PC-3 (cell line): ENCODE data around the gene GSTO1.

Source experiments
- CTCF ChIP-seq: fragments of 300-600 bp; sonication (generic); conservative IDR thresholded peaks from 2 replicates; pipeline ENCODE4 v1.5.1; 2017; ENCODE audit warnings: antibody characterized with exemption, low read depth, mild to moderate bottlenecking, low read length
- EZH2 ChIP-seq: fragments of 300-600 bp; sonication (generic); IDR thresholded peaks from one replicate; pipeline ENCODE4 v1.6.1; 2017; ENCODE audit warnings: antibody characterized with exemption, mild to moderate bottlenecking, low read length; ENCODE audit not compliant: unreplicated experiment
- EZH2phosphoT487 ChIP-seq: fragments of 300-600 bp; sonication (generic); IDR thresholded peaks from 2 replicates; pipeline ENCODE4 v1.6.1; 2018; ENCODE audit warnings: mild to moderate bottlenecking, antibody characterized with exemption, low read length, borderline replicate concordance

- TF ChIP-seq CTCF (no peak), EZH2phosphoT487 (no peak), EZH2 (no peak)
Measured at GRCh38 chr10:104311184-104311720, 56.6 kb downstream of the GSTO1 start.
